ENCODE measurements around the gene GALNS. TPM values are rescaled to one million over a fixed set of nuclear protein-coding genes. Genes with fewer than 3 reads are reported as not detected.

Gene GALNS
- total and polyA plus RNA-seq, 2 of the 8 experiments (the other 6 are each of a cell fraction or from before 2014, with no cell fraction given), result 8.9 to 17.8 TPM

- no peak for DNase-seq (ENCODE audit: low read depth in 1 of 2, low spot score in 2 of 2)
- Histone ChIP-seq H3K4ac (replicated peaks; ENCODE audit: insufficient read length, low read depth, low read length) (no peak overlapping the region), H4K8ac (ENCODE audit: extremely low read depth, insufficient read depth, low read length) (no peak overlapping the region), H2AK5ac (ENCODE audit: low read depth, low read length) (no peak overlapping the region), H2BK5ac (ENCODE audit: low read depth, low read length) (no peak overlapping the region), H2AFZ (ENCODE audit: low read length) (no peak overlapping the region), H3K14ac (ENCODE audit: insufficient read length) (no peak overlapping the region), H2BK120ac (replicated peaks; ENCODE audit: low read depth, low read length) (no peak overlapping the region), H4K20me1 (replicated peaks in 1 of 2; ENCODE audit: control insufficient read depth in 1 of 2, insufficient read depth in 2 of 2, low read length in 2 of 2) (no peaks in the 10 kb centered on the region), H3K79me2 (ENCODE audit: control insufficient read depth in 1 of 2, insufficient read depth in 2 of 2, low read length in 2 of 2) (no peaks in the 10 kb centered on the region), H3K79me1 (ENCODE audit: low read depth, low read length) (no peaks in the 10 kb centered on the region), H3K36me3 (ENCODE audit: control insufficient read depth in 2 of 4, insufficient read depth in 4 of 4, low read length in 3 of 4) (no peaks in the 10 kb centered on the region), H3K27me3 (replicated peaks in 1 of 4; ENCODE audit: control insufficient read depth in 3 of 4, extremely low read depth in 1 of 4, insufficient read depth in 3 of 4, low read length in 3 of 4) (no peaks in the 10 kb centered on the region), H3K4me2 (ENCODE audit: insufficient read depth in 1 of 2, low read depth in 2 of 2, low read length in 2 of 2) (no peak overlapping the region), H4K5ac (ENCODE audit: insufficient read length, low read depth, low read length) (no peak overlapping the region), H3K18ac (ENCODE audit: extremely low read depth, low read length) (no peak overlapping the region), H2BK12ac (ENCODE audit: low read depth, low read length) (no peak overlapping the region), H3K23me2 (ENCODE audit: low read depth, low read length) (no peaks in the 10 kb centered on the region), H2BK15ac (ENCODE audit: low read length) (no peak overlapping the region), H3K23ac (ENCODE audit: insufficient read length) (no peak overlapping the region), H3K9ac (replicated peaks in 1 of 4; ENCODE audit: extremely low read depth in 1 of 4, low read depth in 3 of 4, low read length in 3 of 4) (no peak overlapping the region), H3K4me3 (ENCODE audit: extremely low read depth in 1 of 4, insufficient read depth in 2 of 4, low read depth in 3 of 4, low read length in 4 of 4) (no peak overlapping the region), H3K9me3 (ENCODE audit: insufficient read depth in 2 of 2, low read depth in 1 of 2, low read length in 1 of 2) (no peaks in the 10 kb centered on the region; a peak in 1 of 4 replicates), H3K56ac (replicated peaks; ENCODE audit: insufficient read length, low read depth, low read length) (no peak overlapping the region), H4K91ac (replicated peaks; ENCODE audit: insufficient read length, low read length) (no peak overlapping the region), H3K4me1 (replicated peaks in 1 of 4; ENCODE audit: control insufficient read depth in 3 of 4, insufficient read depth in 4 of 4, low read length in 3 of 4) (no peaks in the 10 kb centered on the region; a peak in 1 of 7 replicates), H2BK20ac (ENCODE audit: low read length) (no peak overlapping the region), H3K27ac (ENCODE audit: low read depth, low read length) (no peak overlapping the region)
- FAIRE-seq, result no peak
- ChIA-PET POLR2A (ENCODE audit: partially characterized antibody) (interaction anchor here (2.1 kb wide), 1 partner anchor 17 kb away, joined by 8 read pairs; no protein-coding TSS in a partner anchor), CTCF (ENCODE audit: partially characterized antibody) (interaction anchor here (1.2 kb wide), 1 partner anchor 30 kb away, joined by 3 read pairs; no protein-coding TSS in a partner anchor)
- WGBS, 2 experiments (ENCODE audit: extremely low coverage in 1 of 2, insufficient coverage in 1 of 2, insufficient read length in 1 of 2, insufficient replicate concordance in 2 of 2, low coverage in 1 of 2, low lambda C conversion rate in 2 of 2, missing lambda C conversion rate in 1 of 2), result 86% methylated on average over 29 of the region's 34 CpGs; no CpG with 5 or more reads in 1 of the 2 experiments
- TF ChIP-seq EGR1 (IDR thresholded peaks at IDR 0.05; ENCODE audit: borderline replicate concordance, low read depth, low read length), result peak; percentile 99
- TF ChIP-seq CHD2 (IDR thresholded peaks at IDR 0.05; ENCODE audit: low read length), result no peak
- TF ChIP-seq POU5F1 (IDR thresholded peaks at IDR 0.05; ENCODE audit: low read depth, low read length), result no peak
- TF ChIP-seq POLR2A (IDR thresholded peaks at IDR 0.05; ENCODE audit: control extremely low read depth in 1 of 2, low read depth in 2 of 2, low read length in 2 of 2), result no peak
- no peak for TF ChIP-seq MAX (IDR thresholded peaks at IDR 0.05)
- TF ChIP-seq CEBPB (IDR thresholded peaks at IDR 0.05; ENCODE audit: low read depth, low read length), result no peak
- TF ChIP-seq GTF2F1 (IDR thresholded peaks at IDR 0.05; ENCODE audit: borderline replicate concordance, low read depth, low read length), result no peak
- no peak for TF ChIP-seq JUN (IDR thresholded peaks at IDR 0.05; ENCODE audit: low read depth, low read length)
- no peak for TF ChIP-seq KDM4A (IDR thresholded peaks at IDR 0.05; ENCODE audit: low read depth, low read length, severe bottlenecking)
- TF ChIP-seq HDAC2 (IDR thresholded peaks at IDR 0.05; ENCODE audit: borderline replicate concordance in 1 of 2, low read depth in 2 of 2, low read length in 2 of 2), result no peak
- peak; percentile 89; the same call in 1 of the 2 replicates for TF ChIP-seq FOSL1 (IDR thresholded peaks at IDR 0.05; ENCODE audit: insufficient read depth, low read depth, low read length)
- no peak for TF ChIP-seq TBP (IDR thresholded peaks at IDR 0.05; ENCODE audit: low read depth, low read length)
These were observed 18.3 kb upstream of the GALNS start for GRCh38 chr16:88874938-88875599.
